Suprapubic skin (tissue), 4 donors: Measurements from ENCODE around the gene OR4F15.

Experiments
- CTCF ChIP-seq, 2 donors: fragments of 200-600 bp in 1 of 2; fragments of 450-650 bp in 1 of 2; sonication (generic) in 1 of 2; IDR thresholded peaks; one replicate each; pipeline ENCODE4 v1.5.1; 2016 to 2019; ENCODE audit warnings: antibody characterized with exemption in 2 of 2, mild to moderate bottlenecking in 1 of 2, moderate library complexity in 1 of 2
- EP300 ChIP-seq: sonication (generic); formaldehyde crosslinking; IDR thresholded peaks from one replicate; pipeline ENCODE4 v1.6.1; 2017; ENCODE audit warnings: antibody characterized with exemption
- POLR2A ChIP-seq, 2 donors: fragments of 450-650 bp; IDR thresholded peaks; one replicate each; pipeline ENCODE4 v1.6.1; 2017; ENCODE audit warnings: antibody characterized with exemption in 2 of 2, mild to moderate bottlenecking in 2 of 2, moderate library complexity in 2 of 2
- POLR2AphosphoS5 ChIP-seq, 3 donors: sonication (generic); formaldehyde crosslinking; IDR thresholded peaks; one replicate each; pipeline ENCODE4 v1.6.1; 2017; ENCODE audit warnings: antibody characterized with exemption in 3 of 3

DNA sequence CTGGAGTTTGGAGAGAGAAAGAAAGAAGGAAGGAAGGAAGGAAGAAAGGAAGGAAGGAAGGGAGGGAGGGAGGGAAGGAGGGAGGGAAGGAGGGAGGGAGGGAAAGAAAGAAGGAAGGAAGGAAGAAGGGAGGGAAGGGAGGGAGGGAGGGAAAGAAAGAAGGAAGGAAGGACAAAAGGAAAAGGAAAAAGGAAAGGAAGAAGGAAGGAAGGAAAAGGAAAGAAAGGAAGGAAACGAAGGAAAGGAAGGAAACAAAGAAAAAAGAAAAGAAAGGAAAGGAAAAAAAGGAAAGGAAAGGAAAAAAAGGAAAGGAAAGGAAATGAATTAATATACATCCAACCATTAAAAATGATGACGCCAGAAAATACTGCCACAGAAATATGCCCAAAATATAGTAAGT, 27.4 kb upstream of the OR4F15 start:
- no peak for TF ChIP-seq POLR2A (IDR thresholded peaks at IDR 0.05)
- no peak for TF ChIP-seq CTCF (IDR thresholded peaks at IDR 0.05)
- TF ChIP-seq EP300: no peak
- TF ChIP-seq POLR2AphosphoS5 (IDR thresholded peaks at IDR 0.05): no peak
